CD14-positive monocyte (primary cell): ENCODE data around the gene BATF2. TPM values are rescaled to one million over a fixed set of nuclear protein-coding genes. Genes with fewer than 3 reads are reported as not detected.

Experiments used
- DNase-seq, 3 donors: peaks; one replicate each; pipeline ENCODE4 v3.0.0-alpha.2; 2011 to 2022
- H2AFZ ChIP-seq: 2 replicates; pipeline ENCODE4 v1.6.0; 2012; ENCODE audit warnings: mild to moderate bottlenecking, low read depth, low read length, inconsistent platforms; ENCODE audit not compliant: insufficient read depth, poor library complexity, severe bottlenecking
- H3K27ac ChIP-seq, 2 donors: 1 replicate in 1 of 2; 2 replicates in 1 of 2; pipeline ENCODE4 v1.5.1; 2012 to 2013; ENCODE audit warnings: low read length in 2 of 2, control low read depth in 1 of 2, inconsistent platforms in 1 of 2, low read depth in 1 of 2, mild to moderate bottlenecking in 1 of 2
- H3K27me3 ChIP-seq, 2 donors: one replicate each; pipeline versions ENCODE4 v1.6.0 to v1.6.1; 2011 to 2013; ENCODE audit warnings: low read length in 2 of 2; ENCODE audit not compliant: control insufficient read depth in 2 of 2, insufficient read depth in 2 of 2
- H3K36me3 ChIP-seq, 2 donors: replicated peaks in 1 of 2; 1 replicate in 1 of 2; 2 replicates in 1 of 2; pipeline versions ENCODE4 v1.5.1 to v1.6.1; 2012 to 2013; ENCODE audit warnings: low read length in 2 of 2, control low read depth in 1 of 2, inconsistent platforms in 1 of 2, mild to moderate bottlenecking in 1 of 2; ENCODE audit not compliant: insufficient read depth in 2 of 2, control insufficient read depth in 1 of 2
- H3K4me1 ChIP-seq, 2 donors: 1 replicate in 1 of 2; 2 replicates in 1 of 2; pipeline versions ENCODE4 v1.5.1 to v1.6.1; 2012 to 2013; ENCODE audit warnings: low read length in 2 of 2, control low read depth in 1 of 2, inconsistent platforms in 1 of 2, mild to moderate bottlenecking in 1 of 2, moderate library complexity in 1 of 2; ENCODE audit not compliant: insufficient read depth in 2 of 2, control insufficient read depth in 1 of 2
- H3K4me2 ChIP-seq: replicated peaks from 2 replicates; pipeline ENCODE3; 2012; ENCODE audit warnings: low read length, moderate library complexity, mild to moderate bottlenecking; ENCODE audit not compliant: poor library complexity, severe bottlenecking; ENCODE audit errors: extremely low read depth
- H3K4me3 ChIP-seq, 3 experiments: fragments of 200-600 bp in 1 of 3; sonication (generic) in 1 of 3; replicated peaks in 1 of 3; 1 replicate in 2 of 3; 2 replicates in 1 of 3; pipeline ENCODE4 v1.5.1; 2011 to 2013; ENCODE audit warnings: low read length in 3 of 3, mild to moderate bottlenecking in 3 of 3, control low read depth in 2 of 3, low read depth in 2 of 3, inconsistent platforms in 1 of 3, moderate library complexity in 1 of 3
- H3K79me2 ChIP-seq: 2 replicates; pipeline ENCODE4 v1.6.0; 2012; ENCODE audit warnings: mild to moderate bottlenecking, control low read depth, inconsistent platforms, low read length, moderate library complexity; ENCODE audit not compliant: insufficient read depth
- H3K9ac ChIP-seq: 2 replicates; pipeline ENCODE4 v1.6.0; 2017; ENCODE audit warnings: low read length, mild to moderate bottlenecking; ENCODE audit not compliant: insufficient read depth, poor library complexity, severe bottlenecking
- H3K9me3 ChIP-seq, 2 donors: replicated peaks in 1 of 2; 1 replicate in 1 of 2; 2 replicates in 1 of 2; pipeline versions ENCODE4 v1.5.1 to v1.6.1; 2012 to 2013; ENCODE audit warnings: low read length in 2 of 2, control low read depth in 1 of 2; ENCODE audit not compliant: control insufficient read depth in 1 of 2, insufficient read depth in 1 of 2
- H4K20me1 ChIP-seq: 2 replicates; pipeline ENCODE4 v1.6.0; 2012; ENCODE audit warnings: mild to moderate bottlenecking, low read length, control low read depth, moderate library complexity; ENCODE audit not compliant: insufficient read depth
- H3K27ac Mint-ChIP-seq, 7 donors: one replicate each; pipeline ENCODE4 v1.8.0; 2020; ENCODE audit warnings: mild to moderate bottlenecking in 7 of 7, mixed read lengths in 7 of 7, moderate library complexity in 6 of 7, inconsistent platforms in 2 of 7
- H3K27me3 Mint-ChIP-seq, 3 donors: one replicate each; pipeline ENCODE4 v1.8.0; 2021 to 2022; ENCODE audit warnings: low read depth in 3 of 3, mild to moderate bottlenecking in 3 of 3, mixed read lengths in 3 of 3, moderate library complexity in 3 of 3, inconsistent platforms in 1 of 3
- H3K36me3 Mint-ChIP-seq, 2 donors: one replicate each; pipeline ENCODE4 v1.8.0; 2020; ENCODE audit warnings: mixed read lengths in 2 of 2, inconsistent platforms in 1 of 2, mild to moderate bottlenecking in 1 of 2
- H3K4me1 Mint-ChIP-seq: one replicate; pipeline ENCODE4 v1.8.0; 2020; ENCODE audit warnings: mild to moderate bottlenecking, mixed read lengths
- H3K4me3 Mint-ChIP-seq, 2 donors: one replicate each; pipeline ENCODE4 v1.8.0; 2020; ENCODE audit warnings: mild to moderate bottlenecking in 2 of 2, mixed read lengths in 2 of 2, moderate library complexity in 1 of 2
- H3K9me3 Mint-ChIP-seq, 7 donors: one replicate each; pipeline ENCODE4 v1.8.0; 2020 to 2022; ENCODE audit warnings: mixed read lengths in 7 of 7, mild to moderate bottlenecking in 6 of 7, moderate library complexity in 6 of 7, inconsistent platforms in 2 of 7
- CTCF ChIP-seq: fragments of 200-600 bp; IDR thresholded peaks from one replicate; pipeline ENCODE4 v1.8.0; 2022; ENCODE audit warnings: antibody characterized with exemption, mild to moderate bottlenecking
- WGBS: methylation state at CpG from one replicate; pipeline ENCODE4 v1.1.5; 2013; ENCODE audit warnings: missing lambda C conversion rate; ENCODE audit not compliant: insufficient coverage; 5-methylcytosine and 5-hydroxymethylcytosine counted together
- intact Hi-C, 2 donors: fragments of 100-400 bp; cut with micrococcal nuclease; formaldehyde crosslinking; loops; one replicate each; pipeline versions ENCODE4 v1.15.0 to v1.15.1; 2023
- polyA plus RNA-seq, 3 donors: library from polyadenylated mRNA; depleted of rRNA in 1 of 3; unstranded in 2 of 3; stranded (reverse) in 1 of 3; fragments of 300-500 nt in 2 of 3; fragments of >200 nt in 1 of 3; fragmentation: Illumina TruSeq in 2 of 3; gene quantifications; 1 replicate in 2 of 3; 2 replicates in 1 of 3; pipeline ENCODE4 v1.2.3, GENCODE V29; 2012 to 2021

The BATF2 gene
- polyA plus RNA-seq, 3 donors: 0.97 to 1.7 (median 1.1) TPM

GRCh38 chr11:65021509-65021908, 24.7 kb upstream of the BATF2 start:
- DNase-seq: no peak
- Histone ChIP-seq H3K4me3 (no peak overlapping the region), H3K79me2 (peaks cover 13% of the 10 kb centered on the region), H3K9me3 (no peaks in the 10 kb centered on the region), H3K36me3 (peaks cover 22 to 40% of the 10 kb centered on the region in 2 donors), H3K27ac (no peak overlapping the region), H3K4me1 (peaks cover 5 to 16% of the 10 kb centered on the region in 2 donors), H3K9ac (no peak overlapping the region), H3K27me3 (no peaks in the 10 kb centered on the region), H2AFZ (no peak overlapping the region), H3K4me2 (no peak overlapping the region), H4K20me1 (peaks cover 2% of the 10 kb centered on the region)
- 95% methylated on average over 8 of the region's 11 CpGs for WGBS
- H3K9me3 Mint-ChIP-seq: peaks cover 0 to 6% (median 0%) of the 10 kb centered on the region in 7 donors
- intact Hi-C loops: loop anchor here in 1 of 2 donors (10.0 kb wide), 1 partner anchor 553 kb away; the partner anchor contains the start of genes EHBP1L1, FAM89B and ZNRD2
- no peaks in the 10 kb centered on the region for H3K27me3 Mint-ChIP-seq
- H3K4me1 Mint-ChIP-seq: peaks cover 24% of the 10 kb centered on the region
- no peak overlapping the region for H3K4me3 Mint-ChIP-seq
- H3K27ac Mint-ChIP-seq: peak overlapping the region in 1 of 7 donors; percentile 71
- peaks cover 31 to 53% of the 10 kb centered on the region in 2 donors for H3K36me3 Mint-ChIP-seq
- no peak for TF ChIP-seq CTCF

GRCh38 chr11:65021003-65021402, 24.2 kb upstream of the BATF2 start:
- H3K4me3 ChIP-seq: no peak overlapping the region
- H3K9me3 ChIP-seq: no peaks in the 10 kb centered on the region
- no peak overlapping the region for H3K27ac ChIP-seq
- no peaks in the 10 kb centered on the region for H3K27me3 ChIP-seq
- TF ChIP-seq CTCF: no peak
- H4K20me1 ChIP-seq: peaks cover 7% of the 10 kb centered on the region
- Mint-ChIP-seq H3K4me3 (no peak overlapping the region), H3K9me3 (peaks cover 0 to 6% (median 0%) of the 10 kb centered on the region in 7 donors), H3K4me1 (peaks cover 28% of the 10 kb centered on the region), H3K27ac (peak overlapping the region in 1 of 7 donors; percentile 9), H3K36me3 (peaks cover 34 to 53% of the 10 kb centered on the region in 2 donors), H3K27me3 (no peaks in the 10 kb centered on the region)
- no peak overlapping the region for H3K9ac ChIP-seq
- no peak overlapping the region for H3K4me2 ChIP-seq
- H3K4me1 ChIP-seq: peaks cover 5 to 16% of the 10 kb centered on the region in 2 donors
- H2AFZ ChIP-seq: no peak overlapping the region
- peaks cover 22 to 40% of the 10 kb centered on the region in 2 donors for H3K36me3 ChIP-seq
- intact Hi-C loops: loop anchor here in 1 of 2 donors (10.0 kb wide), 1 partner anchor 554 kb away; the partner anchor contains the start of genes EHBP1L1, FAM89B and ZNRD2
- no peak for DNase-seq
- H3K79me2 ChIP-seq: peaks cover 18% of the 10 kb centered on the region
- WGBS: no CpG with 5 or more reads among the region's 3 CpGs
